H1 (cell line): ENCODE results near the gene IL16. TPM values are rescaled to one million over a fixed set of nuclear protein-coding genes. Genes with fewer than 3 reads are reported as not detected.

ENCODE experiments used
- CTCF ChIA-PET: fragments of 300-600 bp; sonication (Branson Sonifier 250); formaldehyde crosslinking; loops from one replicate; lab custom pipeline; 2021; ENCODE audit not compliant: partially characterized antibody; lab: Charles Lee
- POLR2A ChIA-PET: fragments of 300-600 bp; sonication (Branson Sonifier 250); formaldehyde crosslinking; loops from one replicate; lab custom pipeline; 2021; ENCODE audit warnings: inconsistent platforms; ENCODE audit not compliant: partially characterized antibody; lab: Charles Lee
- DNase-seq, 2 experiments: peaks; one replicate each; pipeline versions ENCODE4 v3.0.0 to v3.0.0-alpha.2; 2010 to 2022; ENCODE audit warnings: low spot score in 2 of 2, low read depth in 1 of 2, mixed read lengths in 1 of 2
- FAIRE-seq: peaks from 2 replicates; lab custom pipeline; 2011; peaks lifted over from hg19 to GRCh38; lab: Jason Lieb, UNC
- H2AFZ ChIP-seq: 2 replicates; pipeline ENCODE4 v1.8.1; 2012; ENCODE audit warnings: low read length, inconsistent platforms
- H2AK5ac ChIP-seq: 2 replicates; pipeline ENCODE4 v1.6.1; 2013; ENCODE audit warnings: low read depth, low read length
- H2BK120ac ChIP-seq: replicated peaks from 2 replicates; pipeline ENCODE3; 2013; ENCODE audit warnings: low read depth, low read length, inconsistent platforms
- H2BK12ac ChIP-seq: 2 replicates; pipeline ENCODE4 v1.6.1; 2013; ENCODE audit warnings: low read depth, low read length
- H2BK15ac ChIP-seq: 2 replicates; pipeline ENCODE4 v1.6.1; 2013; ENCODE audit warnings: low read length
- H2BK20ac ChIP-seq: 2 replicates; pipeline ENCODE4 v1.6.1; 2013; ENCODE audit warnings: low read length
- H2BK5ac ChIP-seq: 2 replicates; pipeline ENCODE4 v1.6.1; 2013; ENCODE audit warnings: low read depth, low read length
- H3K14ac ChIP-seq: 2 replicates; pipeline ENCODE4 v1.6.1; 2013; ENCODE audit warnings: inconsistent platforms; ENCODE audit not compliant: insufficient read length
- H3K18ac ChIP-seq: 2 replicates; pipeline ENCODE4 v1.6.1; 2013; ENCODE audit warnings: low read length; ENCODE audit errors: extremely low read depth
- H3K23ac ChIP-seq: 2 replicates; pipeline ENCODE4 v1.6.1; 2013; ENCODE audit warnings: inconsistent platforms; ENCODE audit not compliant: insufficient read length
- H3K23me2 ChIP-seq: 2 replicates; pipeline ENCODE4 v1.6.1; 2013; ENCODE audit warnings: low read depth, low read length
- H3K27ac ChIP-seq: 2 replicates; pipeline ENCODE4 v1.6.1; 2011; ENCODE audit warnings: low read depth, low read length, inconsistent platforms
- H3K27me3 ChIP-seq, 4 experiments: replicated peaks in 1 of 4; 1 replicate in 1 of 4; 2 replicates in 3 of 4; pipeline versions ENCODE4 v1.6.1 to v1.8.1; 2011 to 2013; ENCODE audit warnings: low read length in 3 of 4, mild to moderate bottlenecking in 3 of 4, inconsistent platforms in 2 of 4, mixed read lengths in 2 of 4, moderate library complexity in 1 of 4; ENCODE audit not compliant: control insufficient read depth in 3 of 4, insufficient read depth in 3 of 4; ENCODE audit errors: extremely low read depth in 1 of 4
- H3K36me3 ChIP-seq, 4 experiments: 2 replicates each; pipeline versions ENCODE4 v1.6.1 to v1.8.1; 2011 to 2013; ENCODE audit warnings: mild to moderate bottlenecking in 4 of 4, low read length in 3 of 4, moderate library complexity in 2 of 4, control low read depth in 1 of 4, inconsistent platforms in 1 of 4; ENCODE audit not compliant: insufficient read depth in 4 of 4, control insufficient read depth in 2 of 4
- H3K4ac ChIP-seq: replicated peaks from 2 replicates; pipeline ENCODE3; 2013; ENCODE audit warnings: low read length, low read depth, mixed read lengths, inconsistent platforms; ENCODE audit not compliant: insufficient read length
- H3K4me1 ChIP-seq, 4 experiments: replicated peaks in 1 of 4; 1 replicate in 1 of 4; 2 replicates in 3 of 4; pipeline versions ENCODE4 v1.6.1 to v1.8.1; 2011 to 2013; ENCODE audit warnings: low read length in 3 of 4, inconsistent platforms in 2 of 4, mixed read lengths in 1 of 4; ENCODE audit not compliant: insufficient read depth in 4 of 4, control insufficient read depth in 3 of 4
- H3K4me2 ChIP-seq, 2 experiments: 2 replicates each; pipeline versions ENCODE4 v1.6.1 to v1.8.1; 2011 to 2013; ENCODE audit warnings: low read depth in 2 of 2, low read length in 2 of 2, control low read depth in 1 of 2, inconsistent platforms in 1 of 2, mild to moderate bottlenecking in 1 of 2; ENCODE audit not compliant: insufficient read depth in 1 of 2
- H3K4me3 ChIP-seq, 4 experiments: fragments of 200-600, 300-600 bp in 1 of 4; sonication (generic), shearing (Covaris generic), sonication (Bioruptor Twin) in 1 of 4; 2 replicates each; pipeline versions ENCODE4 v1.5.1 to v1.8.1; 2011 to 2016; ENCODE audit warnings: low read length in 4 of 4, low read depth in 3 of 4, control low read depth in 2 of 4, inconsistent platforms in 2 of 4, mild to moderate bottlenecking in 2 of 4, mixed read lengths in 1 of 4, moderate library complexity in 1 of 4; ENCODE audit not compliant: insufficient read depth in 2 of 4; ENCODE audit errors: extremely low read depth in 1 of 4
- H3K56ac ChIP-seq: replicated peaks from 2 replicates; pipeline ENCODE3; 2013; ENCODE audit warnings: low read depth, mild to moderate bottlenecking, mixed read lengths, low read length, inconsistent platforms; ENCODE audit not compliant: insufficient read length
- H3K79me1 ChIP-seq: 2 replicates; pipeline ENCODE4 v1.6.1; 2013; ENCODE audit warnings: low read depth, low read length, control low read depth
- H3K79me2 ChIP-seq, 2 experiments: 2 replicates each; pipeline versions ENCODE4 v1.6.1 to v1.8.1; 2012 to 2013; ENCODE audit warnings: low read length in 2 of 2, mild to moderate bottlenecking in 2 of 2, inconsistent platforms in 1 of 2; ENCODE audit not compliant: insufficient read depth in 2 of 2, control insufficient read depth in 1 of 2
- H3K9ac ChIP-seq, 4 experiments: replicated peaks in 1 of 4; 1 replicate in 1 of 4; 2 replicates in 3 of 4; pipeline versions ENCODE4 v1.6.1 to v1.8.1; 2011 to 2013; ENCODE audit warnings: low read depth in 3 of 4, low read length in 3 of 4, control low read depth in 2 of 4, mild to moderate bottlenecking in 2 of 4, moderate library complexity in 2 of 4, inconsistent platforms in 1 of 4; ENCODE audit errors: extremely low read depth in 1 of 4
- H3K9me3 ChIP-seq, 2 experiments: 2 replicates each; pipeline versions ENCODE4 v1.6.1 to v1.8.1; 2012 to 2013; ENCODE audit warnings: mild to moderate bottlenecking in 2 of 2, moderate library complexity in 2 of 2, control low read depth in 1 of 2, inconsistent platforms in 1 of 2, low read depth in 1 of 2, low read length in 1 of 2, mixed read lengths in 1 of 2; ENCODE audit not compliant: insufficient read depth in 2 of 2
- H4K20me1 ChIP-seq, 2 experiments: replicated peaks in 1 of 2; 2 replicates each; pipeline versions ENCODE3 to v1.8.1; 2011 to 2013; ENCODE audit warnings: inconsistent platforms in 2 of 2, low read length in 2 of 2, mild to moderate bottlenecking in 1 of 2; ENCODE audit not compliant: insufficient read depth in 2 of 2, control insufficient read depth in 1 of 2
- H4K5ac ChIP-seq: 2 replicates; pipeline ENCODE4 v1.6.1; 2013; ENCODE audit warnings: low read length, low read depth, mixed read lengths, inconsistent platforms; ENCODE audit not compliant: insufficient read length
- H4K8ac ChIP-seq: 2 replicates; pipeline ENCODE4 v1.8.0; 2013; ENCODE audit warnings: mild to moderate bottlenecking, moderate library complexity, low read length, inconsistent platforms; ENCODE audit not compliant: insufficient read depth; ENCODE audit errors: extremely low read depth
- H4K91ac ChIP-seq: replicated peaks from 2 replicates; pipeline ENCODE3; 2013; ENCODE audit warnings: low read length, mixed read lengths, inconsistent platforms; ENCODE audit not compliant: insufficient read length
- CHD2 ChIP-seq: IDR thresholded peaks from 2 replicates; pipeline ENCODE4 v1.6.1; 2012; ENCODE audit warnings: low read length, improper control_type of control experiment
- CREB1 ChIP-seq: IDR thresholded peaks from 2 replicates; pipeline ENCODE4 v1.6.1; 2012; ENCODE audit warnings: inconsistent platforms
- E2F6 ChIP-seq: IDR thresholded peaks from 2 replicates; pipeline ENCODE4 v1.6.1; 2012; ENCODE audit warnings: inconsistent platforms
- GABPA ChIP-seq: IDR thresholded peaks from 2 replicates; pipeline ENCODE4 v1.6.1; 2011; ENCODE audit warnings: mild to moderate bottlenecking, low read length, moderate library complexity, borderline replicate concordance; ENCODE audit not compliant: insufficient read depth
- HDAC6 ChIP-seq: IDR thresholded peaks from one replicate; pipeline ENCODE4 v1.7.1; 2012; ENCODE audit warnings: low read depth, mild to moderate bottlenecking, inconsistent platforms, low read length, moderate library complexity
- JUND ChIP-seq: IDR thresholded peaks from 2 replicates; pipeline ENCODE4 v1.6.1; 2011; ENCODE audit warnings: mild to moderate bottlenecking, improper control_type of control experiment, low read length
- POU5F1 ChIP-seq: IDR thresholded peaks from 2 replicates; pipeline ENCODE4 v1.6.1; 2011; ENCODE audit warnings: low read depth, mild to moderate bottlenecking, low read length, moderate library complexity
- RNF2 ChIP-seq: fragments of 200-900, 300-1000 bp; sonication (generic); IDR thresholded peaks from 2 replicates; pipeline ENCODE4 v1.7.1; 2016; ENCODE audit warnings: borderline replicate concordance, low read depth, mild to moderate bottlenecking, antibody characterized with exemption, low read length; ENCODE audit not compliant: poor library complexity, severe bottlenecking; ENCODE audit errors: missing control alignments
- SIX5 ChIP-seq: IDR thresholded peaks from 2 replicates; pipeline ENCODE4 v1.6.1; 2011; ENCODE audit warnings: mild to moderate bottlenecking, low read depth, low read length
- USF2 ChIP-seq: IDR thresholded peaks from 2 replicates; pipeline ENCODE4 v1.6.1; 2011; ENCODE audit warnings: low read length, improper control_type of control experiment
- ZNF274 ChIP-seq: IDR thresholded peaks from 2 replicates; pipeline ENCODE4 v1.7.0; 2012; ENCODE audit warnings: low read length, borderline replicate concordance; ENCODE audit errors: extremely low read depth
- WGBS, 2 experiments: shearing (Covaris generic) in 1 of 2; methylation state at CpG; one replicate each; pipeline versions ENCODE4 v1.1.6 to v1.1.7; 2013 to 2015; ENCODE audit warnings: low lambda C conversion rate in 2 of 2, mixed read lengths in 2 of 2, inconsistent platforms in 1 of 2, low coverage in 1 of 2, missing lambda C conversion rate in 1 of 2; ENCODE audit not compliant: insufficient replicate concordance in 2 of 2, insufficient coverage in 1 of 2, insufficient read length in 1 of 2; ENCODE audit errors: extremely low coverage in 1 of 2, missing lambda C conversion rate in 1 of 2; 5-methylcytosine and 5-hydroxymethylcytosine counted together
- polyA plus RNA-seq, 7 experiments: library from polyadenylated mRNA; depleted of rRNA in 3 of 7; stranded (reverse) in 5 of 7; unstranded in 2 of 7; fragments of >200 nt in 5 of 7; fragments of 200-250 nt in 2 of 7; gene quantifications; 1 replicate in 5 of 7; 2 replicates in 1 of 7; 4 replicates in 1 of 7; pipeline versions ENCODE4 v1.2.1 to v1.2.3, GENCODE V29; 2011 to 2013; ENCODE audit warnings: missing spikeins in 2 of 7, mixed read lengths in 2 of 7
- total RNA-seq: library from RNA; stranded (reverse); fragmentation: NEBNext Ultra II Directional; extraction: Animal tissue kit (Norgen Biotek cat#: 25700); gene quantifications from 2 replicates; pipeline ENCODE4 v1.2.1, GENCODE V29; 2021

IL16 gene
- total and polyA plus RNA-seq, 2 of the 8 experiments (the other 6 are each of a cell fraction or from before 2014, with no cell fraction given) = 0.03 to 0.09 TPM

DNA sequence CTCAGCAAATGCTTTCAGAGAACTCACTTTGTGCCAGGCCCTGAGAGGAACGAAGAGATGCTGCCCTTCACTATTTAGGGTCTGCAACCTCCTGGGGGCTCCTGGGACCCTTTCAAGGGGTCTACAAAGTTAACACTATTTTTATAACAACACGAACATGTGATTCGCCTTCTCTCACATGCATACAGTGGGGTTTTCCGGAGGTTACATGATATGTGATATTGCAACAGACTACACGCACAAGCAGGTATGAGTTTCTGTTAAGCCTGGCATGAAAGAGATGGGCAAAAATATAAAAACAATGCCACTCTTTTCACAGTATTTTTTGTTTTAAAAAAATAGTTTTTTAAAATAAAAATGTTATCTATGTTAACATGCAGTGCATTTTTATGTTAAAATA, 117.0 kb downstream of the IL16 start:
- Histone ChIP-seq H4K8ac (no peak overlapping the region), H3K9me3 (no peaks in the 10 kb centered on the region), H2BK20ac (no peak overlapping the region), H4K91ac (no peak overlapping the region), H3K79me1 (no peaks in the 10 kb centered on the region), H3K56ac (no peak overlapping the region), H3K23me2 (no peaks in the 10 kb centered on the region), H3K79me2 (no peaks in the 10 kb centered on the region), H4K20me1 (peaks cover 0 to 2% of the 10 kb centered on the region in 2 experiments), H3K4me2 (no peak overlapping the region), H2BK12ac (no peak overlapping the region), H3K27me3 (no peaks in the 10 kb centered on the region), H3K36me3 (peaks cover 3 to 20% (median 10%) of the 10 kb centered on the region in 4 experiments; a peak in 6 of 8 replicates), H2AFZ (no peak overlapping the region), H2BK120ac (no peak overlapping the region), H2BK5ac (no peak overlapping the region), H3K27ac (no peak overlapping the region), H3K14ac (no peak overlapping the region), H2BK15ac (no peak overlapping the region), H2AK5ac (no peak overlapping the region), H3K4ac (no peak overlapping the region), H3K9ac (no peak overlapping the region), H3K18ac (no peak overlapping the region), H3K23ac (no peak overlapping the region), H3K4me3 (no peak overlapping the region), H4K5ac (no peak overlapping the region), H3K4me1 (no peaks in the 10 kb centered on the region)
- TF ChIP-seq POU5F1 = no peak
- TF ChIP-seq SIX5 = no peak
- no peak for TF ChIP-seq GABPA
- TF ChIP-seq RNF2 = no peak
- TF ChIP-seq USF2 = no peak
- TF ChIP-seq JUND = no peak
- TF ChIP-seq CREB1 = no peak
- TF ChIP-seq ZNF274 = no peak
- TF ChIP-seq HDAC6 = no peak
- TF ChIP-seq E2F6 = no peak
- TF ChIP-seq CHD2 = no peak
- WGBS, 2 experiments = 81% methylated on average over 5 of the region's 5 CpGs; no CpG with 5 or more reads in 1 of the 2 experiments
- ChIA-PET CTCF (no interaction called here), POLR2A (no interaction called here)
- no peak for FAIRE-seq
- DNase-seq = no peak
